DOHH2 (cell line): ENCODE results near the gene APOL2.

Experiments used
- H3F3A ChIP-seq: fragments of 200-600 bp; sonication (generic), shearing (Covaris generic); 2 replicates; pipeline ENCODE4 v1.6.0; 2016; ENCODE audit warnings: antibody characterized with exemption, mild to moderate bottlenecking; ENCODE audit not compliant: control insufficient read depth, insufficient read depth
- H3K27ac ChIP-seq: fragments of 200-600 bp; sonication (generic); 2 replicates; pipeline ENCODE4 v1.5.1; 2014; ENCODE audit warnings: low read depth, mild to moderate bottlenecking, low read length, moderate library complexity
- H3K27me3 ChIP-seq: fragments of 200-600 bp; sonication (generic); 2 replicates; pipeline ENCODE4 v1.6.1; 2014; ENCODE audit warnings: mild to moderate bottlenecking, low read length, mixed read lengths; ENCODE audit not compliant: control insufficient read depth
- H3K36me3 ChIP-seq: fragments of 200-600 bp; sonication (generic); 2 replicates; pipeline ENCODE4 v1.6.1; 2014; ENCODE audit warnings: mild to moderate bottlenecking, low read length, moderate library complexity, mixed read lengths; ENCODE audit not compliant: control insufficient read depth
- H3K4me1 ChIP-seq: fragments of 200-600 bp; sonication (generic); 2 replicates; pipeline ENCODE4 v1.6.1; 2014; ENCODE audit warnings: mild to moderate bottlenecking, low read length, mixed read lengths; ENCODE audit not compliant: control insufficient read depth
- H3K4me2 ChIP-seq: fragments of 200-600 bp; sonication (generic); 2 replicates; pipeline ENCODE4 v1.6.0; 2014; ENCODE audit warnings: mild to moderate bottlenecking, low read length, moderate library complexity
- H3K4me3 ChIP-seq: fragments of 200-600 bp; sonication (generic); 2 replicates; pipeline ENCODE4 v1.5.1; 2014; ENCODE audit warnings: mild to moderate bottlenecking, low read length, mixed read lengths
- H3K79me2 ChIP-seq: fragments of 200-600 bp; sonication (generic); 2 replicates; pipeline ENCODE4 v1.6.1; 2014; ENCODE audit warnings: mild to moderate bottlenecking, low read length, mixed read lengths; ENCODE audit not compliant: control insufficient read depth
- H3K9me2 ChIP-seq: fragments of 200-600 bp; sonication (generic); replicated peaks from 2 replicates; pipeline ENCODE4 v1.6.1; 2014; ENCODE audit warnings: mild to moderate bottlenecking, low read length, mixed read lengths; ENCODE audit not compliant: control insufficient read depth
- H3K9me3 ChIP-seq: fragments of 200-600 bp; sonication (generic); 2 replicates; pipeline ENCODE4 v1.6.1; 2014; ENCODE audit warnings: antibody characterized with exemption, low read length, mixed read lengths; ENCODE audit not compliant: control insufficient read depth, insufficient read depth
- H4K20me1 ChIP-seq: fragments of 200-600 bp; sonication (generic); 2 replicates; pipeline ENCODE4 v1.6.0; 2014; ENCODE audit warnings: low read depth, mild to moderate bottlenecking, antibody characterized with exemption, low read length, moderate library complexity; ENCODE audit not compliant: control insufficient read depth, insufficient read depth
- CTCF ChIP-seq: fragments of 200-600 bp; sonication (generic); IDR thresholded peaks from one replicate; pipeline ENCODE4 v1.5.1; 2014; ENCODE audit warnings: antibody characterized with exemption, mild to moderate bottlenecking, low read depth, low read length; ENCODE audit not compliant: poor library complexity, severe bottlenecking
- EZH2phosphoT487 ChIP-seq: fragments of 200-600 bp; sonication (generic); IDR thresholded peaks from 2 replicates; pipeline ENCODE4 v1.6.1; 2017; ENCODE audit warnings: borderline replicate concordance, mild to moderate bottlenecking, antibody characterized with exemption, low read length, moderate library complexity, mixed read lengths

APOL2 gene

GRCh38 chr22:36184433-36185025, 54.8 kb downstream of the APOL2 start:
- Histone ChIP-seq H3K9me3 (no peaks in the 10 kb centered on the region), H3K9me2 (no peaks in the 10 kb centered on the region), H4K20me1 (no peaks in the 10 kb centered on the region), H3K4me2 (no peak overlapping the region), H3K27ac (no peak overlapping the region), H3K36me3 (no peaks in the 10 kb centered on the region), H3K4me3 (no peak overlapping the region), H3K4me1 (no peaks in the 10 kb centered on the region), H3F3A (no peaks in the 10 kb centered on the region), H3K79me2 (no peaks in the 10 kb centered on the region), H3K27me3 (peaks cover 5% of the 10 kb centered on the region; the same call in 1 of the 2 replicates)
- TF ChIP-seq EZH2phosphoT487 (no peak), CTCF (no peak)

- Histone ChIP-seq H3K4me3 (no peak overlapping the region), H3K9me3 (no peaks in the 10 kb centered on the region), H3F3A (no peaks in the 10 kb centered on the region), H3K79me2 (no peaks in the 10 kb centered on the region), H4K20me1 (no peaks in the 10 kb centered on the region), H3K4me2 (no peak overlapping the region), H3K4me1 (no peaks in the 10 kb centered on the region), H3K36me3 (no peaks in the 10 kb centered on the region), H3K9me2 (no peaks in the 10 kb centered on the region), H3K27me3 (peaks cover 5% of the 10 kb centered on the region; the same call in 1 of the 2 replicates), H3K27ac (no peak overlapping the region)
- no peak for TF ChIP-seq CTCF
- no peak for TF ChIP-seq EZH2phosphoT487
Observed at GRCh38 chr22:36183446-36183845, 55.9 kb downstream of the APOL2 start.

GRCh38 chr22:36182857-36183256, 56.5 kb downstream of the APOL2 start:
- no peak overlapping the region for H3K4me3 ChIP-seq
- H3K4me2 ChIP-seq, result no peak overlapping the region
- H3K79me2 ChIP-seq, result no peaks in the 10 kb centered on the region
- no peaks in the 10 kb centered on the region for H3K9me3 ChIP-seq
- H3K4me1 ChIP-seq, result no peaks in the 10 kb centered on the region
- H3K9me2 ChIP-seq, result no peaks in the 10 kb centered on the region
- no peaks in the 10 kb centered on the region for H3F3A ChIP-seq
- H3K27ac ChIP-seq, result no peak overlapping the region
- H3K27me3 ChIP-seq, result peaks cover 2% of the 10 kb centered on the region; the same call in 1 of the 2 replicates
- no peak for TF ChIP-seq EZH2phosphoT487
- TF ChIP-seq CTCF, result no peak
- no peaks in the 10 kb centered on the region for H4K20me1 ChIP-seq
- no peaks in the 10 kb centered on the region for H3K36me3 ChIP-seq
